ENCODE results near the gene CNTN5. TPM values are rescaled to one million over a fixed set of nuclear protein-coding genes. Genes with fewer than 3 reads are reported as not detected.

Gene CNTN5
- total RNA-seq, 6 donors from 2014 or later, result 0.13 to 1.0 (median 0.57) TPM; not detected in 2

GRCh38 chr11:99494065-99494464, 473.3 kb downstream of the CNTN5 start:
- ATAC-seq (ENCODE audit: low FRiP score in 2 of 2) (no peak), DNase-seq (no peak)
- H3K9me3 ChIP-seq, result no peaks in the 10 kb centered on the region
- no peaks in the 10 kb centered on the region for H3K4me1 ChIP-seq
- H3K27ac ChIP-seq, result no peak overlapping the region
- TF ChIP-seq POLR2A (IDR thresholded peaks at IDR 0.05) (no peak), CTCF (IDR thresholded peaks at IDR 0.05) (no peak), POLR2AphosphoS5 (IDR thresholded peaks at IDR 0.05) (no peak), EP300 (IDR thresholded peaks at IDR 0.05) (no peak)
- 91 to 95% methylated on average over 4 of the region's 4 CpGs for WGBS, 2 donors
- H3K4me3 ChIP-seq, result no peak overlapping the region
- no peaks in the 10 kb centered on the region for H3K36me3 ChIP-seq
- no peaks in the 10 kb centered on the region for H3K27me3 ChIP-seq

- 62 to 67% methylated on average over 2 of the region's 2 CpGs for WGBS, 2 donors
- Histone ChIP-seq H3K36me3 (no peaks in the 10 kb centered on the region), H3K9me3 (no peaks in the 10 kb centered on the region), H3K27ac (no peak overlapping the region), H3K4me1 (no peaks in the 10 kb centered on the region), H3K4me3 (no peak overlapping the region), H3K27me3 (no peaks in the 10 kb centered on the region)
- ATAC-seq (ENCODE audit: low FRiP score in 2 of 2) (no peak), DNase-seq (no peak)
- TF ChIP-seq CTCF (IDR thresholded peaks at IDR 0.05) (no peak), POLR2AphosphoS5 (IDR thresholded peaks at IDR 0.05) (no peak), EP300 (IDR thresholded peaks at IDR 0.05) (no peak), POLR2A (IDR thresholded peaks at IDR 0.05) (no peak)
These were observed 480.9 kb downstream of the CNTN5 start for GRCh38 chr11:99501655-99502054.

- H3K27me3 ChIP-seq, result no peaks in the 10 kb centered on the region
- DNase-seq, result no peak
- no peaks in the 10 kb centered on the region for H3K36me3 ChIP-seq
- no peak overlapping the region for H3K27ac ChIP-seq
- no peak for ATAC-seq (ENCODE audit: low FRiP score in 2 of 2)
- no peaks in the 10 kb centered on the region for H3K9me3 ChIP-seq
- 55 to 63% methylated on average over 1 of the region's 1 CpG for WGBS, 2 donors
- TF ChIP-seq CTCF (IDR thresholded peaks at IDR 0.05) (no peak), POLR2A (IDR thresholded peaks at IDR 0.05) (no peak), POLR2AphosphoS5 (IDR thresholded peaks at IDR 0.05) (no peak), EP300 (IDR thresholded peaks at IDR 0.05) (no peak)
- no peaks in the 10 kb centered on the region for H3K4me1 ChIP-seq
- H3K4me3 ChIP-seq, result no peak overlapping the region
These were observed 484.6 kb downstream of the CNTN5 start for GRCh38 chr11:99505316-99505715.

- H3K4me3 ChIP-seq, result no peak overlapping the region
- no peak overlapping the region for H3K27ac ChIP-seq
- ATAC-seq (ENCODE audit: low FRiP score in 2 of 2), result no peak
- no peaks in the 10 kb centered on the region for H3K27me3 ChIP-seq
- H3K36me3 ChIP-seq, result no peaks in the 10 kb centered on the region
- no peaks in the 10 kb centered on the region for H3K4me1 ChIP-seq
- H3K9me3 ChIP-seq, result no peaks in the 10 kb centered on the region
- 75 to 77% methylated on average over 4 of the region's 4 CpGs for WGBS, 2 donors
- TF ChIP-seq POLR2AphosphoS5 (IDR thresholded peaks at IDR 0.05), result no peak
- no peak for TF ChIP-seq EP300 (IDR thresholded peaks at IDR 0.05)
- no peak for TF ChIP-seq CTCF (IDR thresholded peaks at IDR 0.05)
- no peak for TF ChIP-seq POLR2A (IDR thresholded peaks at IDR 0.05)
- DNase-seq, result no peak
These were observed 485.1 kb downstream of the CNTN5 start for GRCh38 chr11:99505831-99506230.

- ATAC-seq (ENCODE audit: low FRiP score in 2 of 2) (no peak), DNase-seq (no peak)
- Histone ChIP-seq H3K36me3 (no peaks in the 10 kb centered on the region), H3K27me3 (no peaks in the 10 kb centered on the region), H3K9me3 (no peaks in the 10 kb centered on the region), H3K4me3 (no peak overlapping the region), H3K4me1 (no peaks in the 10 kb centered on the region), H3K27ac (no peak overlapping the region)
- 82 to 89% methylated on average over 2 of the region's 2 CpGs for WGBS, 2 donors
- TF ChIP-seq CTCF (IDR thresholded peaks at IDR 0.05) (no peak), EP300 (IDR thresholded peaks at IDR 0.05) (no peak), POLR2A (IDR thresholded peaks at IDR 0.05) (no peak)
These were observed 489.1 kb downstream of the CNTN5 start for GRCh38 chr11:99509863-99510262.

Measured in upper lobe of left lung (tissue), 6 donors.